K562 (cell line): ENCODE measurements around the gene HIF1AN. TPM values are rescaled to one million over a fixed set of nuclear protein-coding genes. Genes with fewer than 3 reads are reported as not detected.
A peak's percentile ranks its signal among the peaks of the same experiment; 100 is the strongest.

Experiments used
- CEBPG ChIP-seq, 3 experiments: fragments of 200-800 bp in 1 of 3; sonication (Bioruptor generic) in 1 of 3; sonication (generic) in 1 of 3; formaldehyde crosslinking in 1 of 3; IDR thresholded peaks in 2 of 3; conservative IDR thresholded peaks in 1 of 3; 2 replicates each; pipeline versions ENCODE4 v1.6.1 to v1.8.0; 2016 to 2022; ENCODE audit warnings: missing compliant biosample characterization in 2 of 3, missing genetic modification characterization in 2 of 3, mild to moderate bottlenecking in 1 of 3, missing genetic modification reagents in 1 of 3
- FOXK2 ChIP-seq, 2 experiments: fragments of 450-650 bp; IDR thresholded peaks in 1 of 2; conservative IDR thresholded peaks in 1 of 2; 2 replicates each; pipeline ENCODE4 v1.6.1; 2016; ENCODE audit warnings: low read depth in 2 of 2, mild to moderate bottlenecking in 1 of 2
- HNRNPUL1 ChIP-seq: fragments of 200-400 bp; formaldehyde crosslinking; IDR thresholded peaks from 2 replicates; pipeline ENCODE4 v1.6.1; 2017; ENCODE audit warnings: low read length
- JUND ChIP-seq, 2 experiments: IDR thresholded peaks; 2 replicates in 1 of 2; 3 replicates in 1 of 2; pipeline ENCODE4 v1.6.1; 2011; ENCODE audit warnings: borderline replicate concordance in 2 of 2, low read depth in 2 of 2, low read length in 2 of 2, improper control_type of control experiment in 1 of 2, missing biosample characterization in 1 of 2, missing genetic modification characterization in 1 of 2, missing genetic modification reagents in 1 of 2
- L3MBTL2 ChIP-seq: fragments of 450-650 bp; IDR thresholded peaks from 2 replicates; pipeline ENCODE4 v1.6.1; 2016; ENCODE audit warnings: mild to moderate bottlenecking, moderate library complexity
- MGA ChIP-seq: fragments of 450-650 bp; IDR thresholded peaks from 2 replicates; pipeline ENCODE4 v1.6.1; 2016; ENCODE audit warnings: mild to moderate bottlenecking, moderate library complexity
- NUFIP1 ChIP-seq: fragments of 450-650 bp; IDR thresholded peaks from 2 replicates; pipeline ENCODE4 v1.6.1; 2018; ENCODE audit not compliant: partially characterized antibody
- SIN3B ChIP-seq: fragments of 450-650 bp; IDR thresholded peaks from 2 replicates; pipeline ENCODE4 v1.6.1; 2017; ENCODE audit warnings: low read depth, mild to moderate bottlenecking, moderate library complexity
- SMARCB1 ChIP-seq: IDR thresholded peaks from 2 replicates; pipeline ENCODE4 v1.6.1; 2011; ENCODE audit warnings: improper control_type of control experiment, low read depth; ENCODE audit not compliant: insufficient read length
- ZNF277 ChIP-seq: fragments of 250-450 bp; sonication (Bioruptor Pico); IDR thresholded peaks from 2 replicates; pipeline ENCODE4 v1.8.0; 2022; ENCODE audit warnings: inconsistent platforms, mild to moderate bottlenecking, moderate library complexity, borderline replicate concordance
- ZNF778 ChIP-seq: fragments of 450-650 bp; formaldehyde crosslinking; IDR thresholded peaks from 2 replicates; pipeline ENCODE4 v1.4.0; 2020; ENCODE audit warnings: mild to moderate bottlenecking, moderate library complexity
- polyA plus RNA-seq, 8 experiments: library from polyadenylated mRNA; depleted of rRNA in 4 of 8; stranded (reverse) in 5 of 8; unstranded in 3 of 8; fragments of >200 nt; fragmentation: Nextera tagmentation in 2 of 8; fragmentation: Illumina TruSeq in 1 of 8; extraction: Ambion mirVana in 2 of 8; extraction: Trizol in 1 of 8; gene quantifications; 2 replicates each; pipeline versions ENCODE4 v1.2.1 to v1.2.3, GENCODE V29; 2011 to 2014; ENCODE audit warnings: inconsistent platforms in 1 of 8, missing spikeins in 1 of 8
- total RNA-seq, 7 experiments: library from RNA; depleted of rRNA in 6 of 7; stranded (reverse); fragments of >200 nt in 6 of 7; fragmentation: Illumina TruSeq in 2 of 7; extraction: Trizol in 2 of 7; gene quantifications; 2 replicates each; pipeline versions ENCODE4 v1.2.1 to v1.2.3, GENCODE V29; 2011 to 2021; ENCODE audit warnings: low replicate concordance in 1 of 7

The HIF1AN gene
- total and polyA plus RNA-seq, 9 of the 15 experiments (the other 6 are each of a cell fraction or from before 2014, with no cell fraction given): 1.2 to 16.8 (median 6.9) TPM

DNA sequence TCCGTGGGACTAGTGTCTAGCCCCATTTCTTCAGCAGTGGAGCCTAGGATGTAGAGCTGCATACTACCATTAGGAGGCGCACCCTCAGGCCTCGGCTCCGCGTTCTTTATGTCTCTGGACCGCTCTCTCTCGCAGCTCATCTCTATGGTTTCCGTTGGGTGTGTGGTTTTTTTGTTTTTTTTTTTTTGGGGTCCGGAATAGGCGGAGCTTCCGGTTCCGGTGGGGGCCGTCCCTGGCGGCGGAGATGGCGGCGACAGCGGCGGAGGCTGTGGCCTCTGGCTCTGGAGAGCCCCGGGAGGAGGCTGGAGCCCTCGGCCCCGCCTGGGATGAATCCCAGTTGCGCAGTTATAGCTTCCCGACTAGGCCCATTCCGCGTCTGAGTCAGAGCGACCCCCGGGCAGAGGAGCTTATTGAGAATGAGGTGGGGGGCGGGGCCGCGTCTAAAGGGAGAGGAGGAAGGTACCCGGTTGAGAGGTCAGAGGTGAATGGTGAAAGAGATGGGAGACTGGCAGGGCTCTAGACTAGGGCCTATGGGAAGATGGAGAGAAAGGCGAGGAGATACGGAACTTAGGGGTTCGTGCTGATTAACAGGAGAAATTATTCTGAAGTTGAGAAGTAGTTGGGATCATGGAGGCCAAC is at the start of gene HIF1AN (continued):
- TF ChIP-seq ZNF277 (no peak), L3MBTL2 (no peak), NUFIP1 (no peak), MGA (no peak), SMARCB1 (no peak), FOXK2 (conservative IDR thresholded peaks at IDR 0.05 in 1 of 2, IDR thresholded peaks at IDR 0.05 in 1 of 2; ENCODE audit: low read depth in 2 of 2) (peak; percentile 64 to 70), HNRNPUL1 (no peak), SIN3B (peak; percentile 89), JUND (IDR thresholded peaks at IDR 0.05; ENCODE audit: borderline replicate concordance, low read depth, low read length) (no peak), JUND (tag; IDR thresholded peaks at IDR 0.05; ENCODE audit: borderline replicate concordance, low read depth, low read length) (no peak; the same call in 2 of the 3 replicates), ZNF778 (CRISPR knock-in tag) (no peak), CEBPG (CRISPR knock-in tag; IDR thresholded peaks at IDR 0.05) (no peak), CEBPG (tag; conservative IDR thresholded peaks at IDR 0.05 in 1 of 2, IDR thresholded peaks at IDR 0.05 in 1 of 2) (no peak)
